HS-27A (cell line): Measurements from ENCODE around the gene ZBTB20.
A peak's percentile ranks its signal among the peaks of the same experiment; 100 is the strongest.

Experiments used
- DNase-seq: peaks from one replicate; pipeline ENCODE4 v3.0.0-alpha.2; 2012; ENCODE audit warnings: low read depth, missing footprints

Gene ZBTB20

DNA sequence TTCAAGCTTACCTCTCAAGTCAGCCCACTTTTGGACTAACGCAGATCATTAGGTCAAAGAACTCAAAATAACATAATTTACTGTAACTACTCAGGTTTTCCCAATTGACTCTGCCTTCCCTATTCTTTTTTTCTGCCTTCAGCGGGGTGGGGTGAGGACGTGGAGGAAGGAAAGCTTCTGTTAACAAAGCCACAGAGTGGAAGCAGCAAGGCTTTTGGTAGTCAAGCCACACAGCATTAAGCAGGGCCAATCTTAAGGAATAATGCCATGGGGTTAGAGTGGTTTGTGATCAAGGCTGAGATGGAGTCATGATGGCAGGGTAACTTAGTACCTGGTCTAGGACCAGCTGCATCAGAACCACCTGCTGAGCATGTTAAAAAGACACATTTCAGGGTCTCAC lies 575.7 kb downstream of the ZBTB20 start:
- no peak for DNase-seq

- DNase-seq = no peak
Measured at GRCh38 chr3:114569186-114569585, 577.9 kb downstream of the ZBTB20 start.

DNA sequence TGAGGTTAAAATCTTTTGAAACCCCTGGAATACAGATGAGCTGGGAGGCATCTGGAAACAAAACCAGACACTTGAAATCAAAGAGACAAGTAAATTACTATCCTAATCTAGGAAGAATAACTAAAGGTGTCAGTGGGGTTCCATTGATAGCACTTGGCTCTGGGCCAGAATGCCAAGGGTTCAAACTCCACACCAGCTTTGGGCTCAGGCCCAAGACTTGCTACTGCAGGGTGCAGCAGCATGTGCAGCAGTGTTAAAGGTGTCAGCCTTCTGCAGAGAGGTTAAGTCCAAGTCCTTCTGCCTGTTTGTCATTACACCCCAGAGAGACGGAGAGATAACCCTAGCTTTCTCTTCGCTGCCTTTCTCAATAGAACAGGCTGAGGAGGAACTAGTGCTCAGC lies 579.3 kb downstream of the ZBTB20 start:
- no peak for DNase-seq

- no peak for DNase-seq
Measured at GRCh38 chr3:114566767-114567166, 580.3 kb downstream of the ZBTB20 start.

- DNase-seq = no peak
Measured at GRCh38 chr3:114566162-114566755, 580.8 kb downstream of the ZBTB20 start.

DNA sequence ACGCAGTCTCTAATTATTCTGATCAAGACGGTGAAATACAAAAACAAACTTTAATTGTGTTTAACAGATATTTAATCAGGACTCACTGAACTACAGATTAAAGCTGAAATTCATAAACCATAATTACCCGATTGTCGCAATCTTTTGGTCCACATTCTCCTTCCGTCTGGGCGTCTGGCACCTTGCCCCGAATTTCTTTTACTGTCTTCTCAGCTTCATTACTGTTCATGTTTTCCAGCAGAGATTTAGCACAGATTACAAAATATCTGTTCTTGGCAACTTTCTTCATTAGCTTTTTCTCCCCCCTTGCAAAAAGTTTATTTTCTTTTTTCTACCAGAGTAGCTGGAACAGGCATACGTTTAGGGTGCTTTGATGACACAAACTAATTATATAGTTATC lies 581.9 kb downstream of the ZBTB20 start:
- no peak for DNase-seq

DNA sequence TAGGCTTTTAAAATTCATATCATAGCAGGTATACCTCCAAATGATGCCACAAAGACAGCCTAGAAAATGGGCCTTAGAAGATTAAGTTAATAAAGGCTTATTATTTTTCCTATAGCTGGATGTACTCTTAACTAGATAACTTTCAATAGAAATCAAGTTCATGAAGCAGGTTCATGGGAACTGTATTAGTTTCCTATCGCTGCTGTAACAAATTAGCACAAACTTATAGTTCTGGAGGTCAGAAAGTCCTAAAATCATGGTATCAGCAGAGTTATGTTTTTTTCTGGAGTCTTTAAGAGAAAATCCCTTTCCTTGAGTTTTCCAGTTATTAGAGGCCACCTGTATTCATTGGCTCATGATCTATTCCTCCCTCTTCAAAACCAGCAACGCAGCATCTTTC lies 583.4 kb downstream of the ZBTB20 start:
- no peak for DNase-seq

- DNase-seq = no peak
Measured at GRCh38 chr3:114562557-114562956, 584.5 kb downstream of the ZBTB20 start.

DNA sequence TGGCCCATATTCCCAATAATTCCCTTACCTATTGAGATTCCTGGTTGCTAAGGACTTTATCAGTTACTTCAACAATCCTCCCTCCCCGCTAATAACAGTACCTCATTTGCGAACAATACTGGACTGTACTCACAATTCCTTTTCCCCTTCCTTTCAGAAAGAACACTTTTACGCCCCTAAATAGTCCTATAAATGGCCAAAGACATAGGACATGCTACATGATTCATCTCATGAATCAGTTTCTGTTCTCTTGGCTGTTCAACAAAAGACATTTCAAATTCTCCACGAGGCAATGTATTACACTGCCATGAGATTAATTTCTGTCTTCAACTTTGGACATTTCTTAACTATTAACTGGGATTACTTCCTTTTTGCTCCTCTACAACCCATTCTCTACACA lies 588.8 kb downstream of the ZBTB20 start:
- no peak for DNase-seq

- DNase-seq = no peak
Measured at GRCh38 chr3:114557791-114558190, 589.3 kb downstream of the ZBTB20 start.

- no peak for DNase-seq
Measured at GRCh38 chr3:114556657-114557213, 590.4 kb downstream of the ZBTB20 start.

GRCh38 chr3:114554731-114555130 lies 592.4 kb downstream of the ZBTB20 start:
- no peak for DNase-seq

DNA sequence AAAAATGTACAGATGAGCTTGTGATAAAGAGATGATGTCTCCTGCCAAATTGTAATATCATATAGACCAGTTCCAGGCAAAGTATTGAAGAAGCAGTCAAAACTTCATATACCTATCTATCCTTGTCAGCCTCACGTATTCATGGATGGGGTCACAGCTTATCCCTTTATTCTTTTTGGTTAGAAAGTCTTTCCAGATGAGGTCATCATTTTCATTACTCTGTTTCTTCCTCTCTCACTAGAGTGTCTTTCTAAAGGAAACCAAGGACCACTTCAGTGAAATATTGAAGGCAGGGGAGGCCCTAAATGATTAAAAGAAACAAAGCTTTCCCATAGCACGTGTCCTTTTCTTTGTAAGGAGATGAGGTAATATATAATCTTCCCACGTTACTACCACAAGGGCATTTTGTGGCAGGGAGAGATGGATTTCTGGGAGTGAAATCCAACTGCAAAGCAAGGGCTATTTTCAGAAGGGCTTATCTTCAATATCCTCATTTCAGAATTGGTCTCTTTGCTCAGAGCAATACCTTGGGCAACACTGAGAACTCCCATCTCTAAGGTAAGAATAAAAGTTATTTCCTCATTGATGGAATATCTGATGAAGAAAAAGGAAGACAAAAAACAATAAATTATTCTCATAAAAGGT lies 593.0 kb downstream of the ZBTB20 start:
- no peak for DNase-seq

DNA sequence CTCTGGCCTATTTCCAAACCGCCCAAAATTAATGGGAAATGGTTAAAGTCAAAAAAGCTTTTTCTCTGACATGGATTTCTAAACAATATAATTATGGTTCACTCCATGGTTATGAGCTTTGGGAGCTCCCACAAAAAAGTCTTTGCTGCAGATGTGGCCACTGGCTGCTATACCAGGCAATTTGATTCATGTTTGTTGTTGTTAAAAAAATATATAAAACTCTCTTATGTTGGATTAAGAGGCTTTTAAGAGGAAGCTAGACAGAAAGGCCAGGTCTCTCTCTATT lies 594.6 kb downstream of the ZBTB20 start:
- no peak for DNase-seq

DNA sequence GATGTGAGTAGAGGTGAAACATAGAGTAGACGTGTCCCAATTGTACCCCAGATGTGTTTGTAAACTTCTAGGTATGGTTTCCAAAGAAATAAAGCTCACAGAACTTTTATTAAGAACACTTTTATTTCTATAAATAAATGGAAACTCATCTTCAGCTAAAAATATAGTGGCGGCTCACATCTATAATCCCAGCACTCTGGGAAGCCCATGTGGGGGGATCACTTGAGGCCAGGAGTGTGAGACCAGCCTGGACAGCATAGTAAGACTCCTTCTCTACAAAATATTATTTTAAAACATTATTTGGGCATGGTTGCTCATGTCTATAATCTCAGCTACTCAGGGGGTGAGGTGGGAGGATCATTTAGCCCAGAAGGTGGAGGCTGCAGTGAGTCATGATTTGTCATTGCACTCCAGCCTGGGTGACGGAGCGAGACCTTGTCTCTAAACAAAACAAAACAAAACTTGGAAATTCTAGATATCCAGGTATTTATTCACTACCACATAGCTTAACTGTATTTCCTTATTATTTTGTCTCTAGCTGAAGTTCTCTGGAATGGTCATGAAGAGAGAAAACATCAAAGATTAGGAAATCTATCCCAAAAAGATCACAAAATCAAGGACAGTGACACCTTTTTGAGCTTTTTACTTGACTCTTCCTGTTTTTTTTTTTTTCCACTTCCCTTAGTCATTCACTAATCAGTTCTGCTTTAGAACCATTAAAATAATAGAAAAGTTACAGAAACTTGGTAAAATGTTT lies 595.1 kb downstream of the ZBTB20 start:
- peak; percentile 69 for DNase-seq

GRCh38 chr3:114550165-114550564 lies 596.9 kb downstream of the ZBTB20 start:
- DNase-seq = peak; percentile 50

GRCh38 chr3:114545193-114545592 lies 601.9 kb downstream of the ZBTB20 start:
- no peak for DNase-seq

DNA sequence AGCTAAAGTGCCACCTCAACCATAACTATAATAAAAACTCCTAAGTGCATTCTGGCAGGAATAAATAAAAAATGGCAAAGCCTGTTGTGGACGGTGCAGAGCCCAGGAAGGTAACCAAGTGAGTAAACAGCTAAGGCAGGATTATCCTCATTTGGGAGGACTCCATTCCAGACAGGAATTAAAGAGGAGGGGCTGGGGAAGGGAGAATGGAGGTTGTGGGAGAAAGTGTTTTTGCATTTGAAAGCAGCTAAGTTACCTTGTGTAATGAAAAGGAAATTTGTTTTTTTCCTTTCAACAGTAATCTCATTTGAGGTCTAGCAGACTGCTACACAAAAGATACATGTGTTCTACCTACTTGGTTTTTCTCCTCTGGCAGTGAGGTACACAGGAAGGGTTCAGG lies 604.7 kb downstream of the ZBTB20 start:
- DNase-seq = no peak

- DNase-seq = no peak
Measured at GRCh38 chr3:114539525-114539924, 607.6 kb downstream of the ZBTB20 start.

DNA sequence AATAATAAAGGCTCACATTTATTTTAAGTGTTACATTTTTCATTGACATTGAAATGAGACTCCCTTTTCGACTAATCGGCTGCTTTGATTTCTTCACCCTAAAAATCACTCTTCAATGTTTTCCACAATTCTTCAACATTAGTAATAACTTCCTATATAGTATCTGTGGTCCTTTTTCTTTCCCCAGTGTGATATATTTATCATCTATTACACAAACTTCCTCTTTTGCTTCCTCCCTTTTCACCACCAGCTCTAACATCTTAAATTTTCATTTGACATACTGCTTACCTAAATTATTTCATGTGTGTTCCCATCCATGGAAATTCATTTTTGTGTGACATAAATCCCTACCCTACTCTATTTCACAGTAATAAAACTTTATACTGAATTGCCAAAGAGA lies 608.9 kb downstream of the ZBTB20 start:
- DNase-seq = no peak

GRCh38 chr3:114528517-114528916 lies 618.6 kb downstream of the ZBTB20 start:
- DNase-seq = no peak

DNA sequence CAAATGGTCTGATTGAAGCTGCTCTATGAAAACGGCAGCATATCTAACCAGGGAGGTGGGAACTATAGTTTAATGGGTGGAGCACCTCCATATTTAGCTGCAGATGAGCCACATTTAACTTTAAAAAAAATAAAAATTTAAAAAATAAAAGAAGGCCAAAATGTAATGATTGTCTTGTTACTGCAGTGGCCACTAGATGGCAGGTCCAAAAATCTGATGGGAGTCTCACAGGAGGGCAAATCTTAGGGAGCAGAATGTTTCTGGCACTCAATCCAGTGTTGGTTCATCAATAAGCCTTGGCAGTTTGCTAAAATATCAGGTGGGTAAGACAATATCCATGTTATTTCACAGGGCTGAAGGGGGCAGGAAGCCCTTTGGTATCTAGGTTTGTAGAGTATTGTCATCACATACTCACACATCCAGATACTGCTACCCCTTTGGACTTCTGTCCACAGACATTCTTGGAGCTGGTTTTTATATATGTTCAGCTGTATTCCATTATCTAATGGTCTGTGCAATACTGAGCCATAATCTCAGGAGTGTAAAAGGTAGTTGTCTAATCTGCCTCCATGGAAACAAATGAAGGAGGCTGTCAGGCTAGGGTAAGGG lies 619.9 kb downstream of the ZBTB20 start:
- no peak for DNase-seq

DNA sequence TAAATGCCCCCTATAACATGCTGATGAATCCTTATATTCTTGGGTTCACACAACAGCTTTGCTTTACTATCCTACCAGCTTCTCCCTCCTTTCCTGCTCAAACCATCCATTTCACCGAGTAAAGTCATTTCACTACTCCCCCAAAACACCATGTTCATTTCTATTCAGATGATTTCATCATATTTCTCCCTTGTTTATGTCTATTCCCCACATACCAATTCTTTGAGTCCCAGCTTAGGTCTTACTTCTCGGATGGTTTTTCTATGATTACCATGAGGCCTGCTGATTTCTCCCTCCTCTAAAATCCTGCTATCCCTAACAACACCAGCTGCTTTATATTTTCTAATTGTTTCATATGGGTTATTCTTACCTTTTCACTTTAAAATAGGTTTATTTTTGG lies 621.8 kb downstream of the ZBTB20 start:
- DNase-seq = no peak
